Left renal cortex interstitium (tissue), 4 donors: ENCODE data around the gene HPS3. TPM values are rescaled to one million over a fixed set of nuclear protein-coding genes. Genes with fewer than 3 reads are reported as not detected.
"Not testable (repeated sequence)": the region's sequence is repeated elsewhere in the genome, so short reads cannot be mapped to it uniquely, and the experiment has no call there.

Experiments
- DNase-seq, 4 donors: peaks; one replicate each; pipeline ENCODE4 v3.0.0-alpha.2; 2013; ENCODE audit warnings: low read depth in 4 of 4, low spot score in 2 of 4, missing footprints in 1 of 4
- polyA plus RNA-seq, 4 donors: library from polyadenylated mRNA; unstranded; fragments of 120-200 nt; gene quantifications; one replicate each; pipeline ENCODE4 v1.2.1, GENCODE V29; 2013; ENCODE audit not compliant: insufficient read length in 4 of 4

Gene HPS3
- polyA plus RNA-seq, 4 donors, result 23.6 to 39.6 (median 32.8) TPM

- no peak for DNase-seq
These were observed 50.7 kb downstream of the HPS3 start for GRCh38 chr3:149180057-149180573.

DNA sequence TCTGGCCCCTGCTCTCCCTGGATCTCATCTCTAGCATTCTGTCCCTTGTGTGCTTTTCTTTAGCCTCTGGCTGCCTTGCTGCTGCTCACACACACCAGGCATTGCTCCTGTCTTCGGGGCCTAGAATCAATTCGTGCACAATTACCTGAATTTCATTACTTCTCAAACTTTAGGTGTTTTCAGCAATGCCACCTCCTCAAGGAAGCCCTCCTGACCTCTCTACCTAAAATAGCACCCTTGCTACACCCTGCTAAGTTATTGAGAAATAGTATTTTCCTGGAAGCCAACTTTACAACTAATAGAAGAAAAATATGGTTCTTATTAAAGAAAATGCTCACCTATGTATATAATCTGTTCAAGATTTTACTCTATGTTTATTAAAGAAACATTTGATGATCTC, 51.7 kb downstream of the HPS3 start:
- no peak for DNase-seq

DNA sequence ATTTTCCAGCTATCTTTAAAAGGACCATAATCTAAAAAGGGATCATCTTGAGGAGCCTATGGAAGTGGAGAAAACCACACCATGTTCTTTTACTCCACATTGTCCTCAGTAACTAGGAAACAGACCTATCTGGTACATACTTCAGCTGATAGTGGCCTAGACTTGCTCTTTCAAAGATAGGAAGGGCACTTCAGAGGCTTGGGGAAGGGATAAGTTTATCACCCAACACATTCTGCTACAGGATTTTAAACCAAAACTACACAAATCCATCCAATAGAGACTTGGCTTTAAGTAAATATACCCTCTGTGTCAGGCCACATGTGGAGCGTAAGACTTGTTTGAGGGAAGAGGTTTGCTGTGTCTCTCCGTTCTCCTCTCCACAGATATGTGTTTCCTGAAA, 56.8 kb downstream of the HPS3 start:
- no peak for DNase-seq

- no peak for DNase-seq
These were observed 57.3 kb downstream of the HPS3 start for GRCh38 chr3:149186721-149187120.

- DNase-seq, result no peak
These were observed 59.1 kb downstream of the HPS3 start for GRCh38 chr3:149188494-149188893.

DNA sequence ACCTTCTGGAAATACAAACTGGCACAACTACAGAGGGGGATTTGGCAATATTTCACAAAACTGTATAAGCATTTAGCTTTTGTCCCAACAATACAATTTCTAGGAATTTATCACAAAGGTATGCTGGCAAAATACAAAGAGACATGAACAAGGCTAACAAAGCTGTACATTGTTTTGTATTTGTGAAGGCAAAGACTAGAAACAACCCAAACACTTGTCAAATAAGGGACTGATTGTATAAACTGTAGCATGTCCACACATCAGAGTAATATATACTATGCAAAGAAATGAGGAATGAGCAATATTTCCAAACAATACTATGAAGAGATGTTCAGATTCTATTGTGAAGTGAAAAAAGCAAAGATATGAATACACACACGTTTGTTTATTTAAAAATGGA, 65.8 kb downstream of the HPS3 start:
- no peak for DNase-seq

DNA sequence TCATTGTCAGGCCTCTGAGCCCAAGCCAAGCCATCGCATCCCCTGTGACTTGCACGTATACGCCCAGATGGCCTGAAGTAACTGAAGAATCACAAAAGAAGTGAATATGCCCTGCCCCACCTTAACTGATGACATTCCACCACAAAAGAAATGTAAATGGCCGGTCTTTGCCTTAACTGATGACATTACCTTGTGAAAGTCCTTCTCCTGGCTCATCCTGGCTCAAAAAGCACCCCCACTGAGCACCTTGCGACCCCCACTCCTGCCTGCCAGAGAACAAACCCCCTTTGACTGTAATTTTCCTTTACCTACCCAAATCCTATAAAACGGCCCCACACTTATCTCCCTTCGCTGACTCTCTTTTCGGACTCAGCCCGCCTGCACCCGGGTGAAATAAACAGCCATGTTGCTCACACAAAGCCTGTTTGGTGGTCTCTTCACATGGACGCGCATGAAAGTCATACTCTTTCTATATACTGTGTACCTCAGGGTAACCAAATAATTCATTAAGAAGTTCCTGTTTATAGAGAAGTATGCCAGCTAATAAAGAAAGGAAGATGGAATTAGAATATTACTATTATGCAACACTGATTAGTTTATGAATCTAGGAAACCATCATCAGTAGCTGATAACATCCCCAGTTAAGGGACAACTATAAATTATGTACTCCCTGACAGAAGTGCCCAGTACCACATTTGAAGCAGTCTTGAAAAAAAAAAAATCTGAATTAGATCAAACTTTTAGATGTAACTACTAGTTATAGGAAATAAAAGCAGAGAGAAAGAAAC, 67.6 kb downstream of the HPS3 start:
- DNase-seq, result not testable (repeated sequence)

- DNase-seq, result no peak
These were observed 68.2 kb downstream of the HPS3 start for GRCh38 chr3:149197669-149198068.

GRCh38 chr3:149198611-149199010, 69.2 kb downstream of the HPS3 start:
- DNase-seq, result no peak

DNA sequence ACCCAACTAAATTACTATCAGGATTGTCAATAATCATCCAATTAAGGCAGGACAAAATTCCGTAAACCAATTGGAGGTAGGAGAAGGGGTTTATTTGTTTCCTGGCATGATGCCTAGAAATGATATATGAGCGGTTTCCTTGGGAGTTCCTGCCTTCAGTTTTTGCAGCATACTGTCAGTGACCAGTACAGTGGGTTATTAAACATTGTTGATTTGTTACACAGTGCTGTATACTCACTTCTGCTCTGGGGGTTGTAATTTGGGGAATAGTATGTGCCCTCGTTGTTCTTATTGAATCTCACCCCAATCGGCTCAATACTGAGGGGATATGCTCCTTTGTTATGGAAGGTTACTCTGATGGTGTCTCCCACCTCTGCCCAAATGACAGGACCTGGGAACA, 70.0 kb downstream of the HPS3 start:
- no peak for DNase-seq

DNA sequence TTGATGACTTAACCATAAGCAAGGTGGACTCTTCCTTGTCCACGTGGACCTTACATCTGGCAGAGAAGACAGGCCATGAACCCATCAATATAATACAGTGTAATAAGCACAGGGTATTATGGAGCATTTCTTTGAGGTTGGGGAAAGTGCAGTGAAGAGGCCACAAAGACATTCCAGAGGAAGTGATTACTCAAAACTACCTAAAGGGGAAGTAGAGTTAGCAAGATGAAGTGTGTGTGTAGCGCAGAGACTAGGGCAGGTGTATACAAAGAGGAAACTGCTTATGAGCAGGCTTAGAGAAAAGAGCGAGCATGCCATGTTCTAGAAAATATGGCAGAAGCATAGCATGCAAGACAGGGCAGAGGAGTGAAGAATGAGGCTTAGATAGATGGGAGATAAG, 74.3 kb downstream of the HPS3 start:
- no peak for DNase-seq

DNA sequence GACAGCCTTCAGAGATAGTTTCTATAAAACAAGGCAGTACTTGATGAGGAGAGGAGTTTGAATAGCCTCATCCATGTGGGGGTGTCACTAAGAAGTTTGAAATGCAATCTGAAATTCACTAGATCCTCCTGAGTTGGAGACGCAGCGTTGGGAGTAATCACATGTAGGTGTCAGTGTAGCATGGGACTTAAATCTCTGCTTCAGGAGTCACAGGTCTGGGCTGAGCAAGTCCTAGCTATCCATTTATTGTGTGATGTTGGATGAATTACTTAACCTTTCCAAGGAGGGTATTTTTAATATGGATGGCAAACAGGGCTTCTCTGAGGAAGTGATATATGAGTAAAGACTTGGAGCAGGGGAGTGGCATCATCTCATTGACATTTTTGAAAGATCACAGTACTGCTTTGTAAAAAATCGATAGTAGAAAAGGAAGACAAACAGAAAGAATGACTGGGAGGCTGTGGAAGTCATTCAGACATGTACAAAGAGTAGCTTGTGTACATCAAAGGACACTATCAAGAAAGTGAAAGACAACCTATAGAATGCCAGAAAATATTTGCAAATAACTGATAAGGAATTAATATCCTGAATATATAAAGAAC, 75.1 kb downstream of the HPS3 start:
- DNase-seq, result no peak

- no peak for DNase-seq
These were observed 78.0 kb downstream of the HPS3 start for GRCh38 chr3:149207475-149207874.

- no peak for DNase-seq
These were observed 80.0 kb downstream of the HPS3 start for GRCh38 chr3:149209431-149209830.

DNA sequence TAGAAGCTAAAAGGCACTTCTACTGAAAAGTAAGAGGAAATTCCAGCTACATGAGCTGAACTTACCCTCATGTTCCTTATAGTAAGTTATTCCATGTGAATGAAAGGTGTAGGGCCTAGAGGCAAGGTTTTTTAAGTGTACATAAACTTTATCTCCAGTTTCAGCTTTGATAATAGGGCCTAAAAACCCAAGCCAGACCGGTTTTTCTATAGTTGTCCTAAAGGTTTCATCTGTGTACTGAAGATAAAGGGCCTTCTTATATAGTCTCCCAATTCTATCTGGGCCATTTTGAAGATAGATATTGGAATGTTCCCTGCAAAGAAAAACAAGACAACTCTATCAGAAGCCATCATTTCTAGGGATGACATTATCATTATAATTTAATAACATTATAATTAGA, 82.9 kb downstream of the HPS3 start:
- DNase-seq, result no peak

GRCh38 chr3:149214702-149215101, 85.3 kb downstream of the HPS3 start:
- no peak for DNase-seq

- DNase-seq, result no peak
These were observed 86.1 kb downstream of the HPS3 start for GRCh38 chr3:149215515-149215914.

DNA sequence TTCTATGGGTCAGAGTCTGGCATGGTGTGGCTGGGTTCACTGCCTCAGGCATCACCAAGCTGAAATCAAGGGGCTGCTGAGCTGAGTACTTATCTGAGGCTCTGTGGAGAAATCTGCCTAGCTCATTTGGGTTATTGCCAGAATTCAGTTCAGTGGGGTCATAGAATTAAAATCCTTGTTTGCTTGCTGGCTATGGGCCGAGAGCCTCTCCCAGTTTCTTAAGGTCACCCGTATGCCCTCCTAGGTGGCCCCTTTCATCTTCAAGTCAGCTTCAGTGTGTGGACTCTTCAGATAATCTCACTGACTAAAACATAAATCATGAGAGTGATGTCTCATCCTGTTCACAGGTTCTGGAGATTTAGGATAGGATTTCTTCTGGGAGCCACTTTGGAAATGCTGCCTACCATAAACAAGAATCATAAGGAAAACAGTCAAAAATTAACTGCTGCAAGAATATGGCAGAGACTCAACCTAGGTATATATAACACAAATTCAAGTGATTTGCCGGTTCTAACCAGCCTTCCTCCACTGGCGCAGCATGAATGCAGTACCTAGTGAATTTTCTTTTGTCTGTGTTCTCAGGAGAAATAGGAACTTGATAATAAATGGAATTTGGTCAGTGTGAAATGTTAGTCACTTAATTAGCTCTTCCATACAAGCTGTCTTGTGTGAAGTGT, 86.9 kb downstream of the HPS3 start:
- DNase-seq, result no peak

DNA sequence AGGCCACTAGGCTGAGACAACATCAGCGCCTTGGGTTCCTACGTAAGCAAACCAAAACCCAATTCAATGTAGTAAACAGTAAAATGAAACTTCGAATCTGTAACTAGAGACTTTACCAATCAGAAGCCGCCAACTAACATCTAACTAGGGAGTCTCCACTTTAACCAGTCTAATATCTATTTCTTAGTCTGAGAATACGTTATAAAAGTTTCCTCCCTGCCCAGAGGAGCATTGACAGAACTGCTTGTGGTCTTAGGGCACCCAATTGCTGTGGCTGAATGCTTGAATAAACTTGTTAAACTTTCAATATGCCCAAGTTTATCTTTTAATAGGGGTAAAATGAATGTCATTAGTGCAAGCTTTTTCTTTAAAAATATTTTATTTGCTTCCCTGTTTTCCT, 87.9 kb downstream of the HPS3 start:
- DNase-seq, result no peak

- not testable (repeated sequence) for DNase-seq
These were observed 90.1 kb downstream of the HPS3 start for GRCh38 chr3:149219380-149220121.
